Psoas muscle (tissue), 8 donors: ENCODE data around the gene CCT6A. TPM values are rescaled to one million over a fixed set of nuclear protein-coding genes. Genes with fewer than 3 reads are reported as not detected.
"Not testable (repeated sequence)": the region's sequence is repeated elsewhere in the genome, so short reads cannot be mapped to it uniquely, and the experiment has no call there.

Source experiments
- ATAC-seq, 4 donors: fragments of 200-7000 bp; cut with Tn5 transposase; one replicate each; pipeline ENCODE4 v1.9.1; 2020; ENCODE audit warnings: moderate library complexity in 3 of 4, mild to moderate bottlenecking in 2 of 4
- DNase-seq, 2 donors: peaks; one replicate each; pipeline ENCODE4 v3.0.0-alpha.2; 2020
- H3K27ac ChIP-seq: fragments of 200-600 bp; one replicate; pipeline ENCODE4 v1.8.0; 2022
- H3K27me3 ChIP-seq, 3 donors: fragments of 200-600 bp in 1 of 3; one replicate each; pipeline versions ENCODE4 v1.6.1 to v1.8.0; 2013 to 2022; ENCODE audit warnings: low read length in 2 of 3, mild to moderate bottlenecking in 2 of 3, moderate library complexity in 1 of 3; ENCODE audit not compliant: insufficient read depth in 3 of 3
- H3K36me3 ChIP-seq, 2 donors: fragments of 200-600 bp in 1 of 2; one replicate each; pipeline versions ENCODE4 v1.6.1 to v1.8.0; 2013 to 2022; ENCODE audit warnings: low read depth in 1 of 2, mild to moderate bottlenecking in 1 of 2, moderate library complexity in 1 of 2; ENCODE audit not compliant: insufficient read depth in 1 of 2
- H3K4me1 ChIP-seq: fragments of 200-600 bp; one replicate; pipeline ENCODE4 v1.8.0; 2022
- H3K4me3 ChIP-seq: fragments of 200-600 bp; one replicate; pipeline ENCODE4 v1.8.0; 2022; ENCODE audit warnings: mild to moderate bottlenecking
- H3K9me3 ChIP-seq: fragments of 200-600 bp; one replicate; pipeline ENCODE4 v1.8.0; 2022
- CTCF ChIP-seq: fragments of 200-600 bp; IDR thresholded peaks from one replicate; pipeline ENCODE4 v1.8.0; 2022; ENCODE audit warnings: antibody characterized with exemption
- WGBS, 3 donors: extraction: QIAGEN DNeasy Blood & Tissue Kit; methylation state at CpG; one replicate each; pipeline versions ENCODE4 v1.1.6 to v1.1.7; 2013; 5-methylcytosine and 5-hydroxymethylcytosine counted together
- intact Hi-C, 2 donors: fragments of 100-400 bp; cut with DNase I; formaldehyde crosslinking; loops; one replicate each; pipeline versions ENCODE4 v1.11.0 to v1.14.2; 2022
- polyA plus RNA-seq, 3 donors: library from polyadenylated mRNA; stranded (reverse); fragments of 200-250 nt; gene quantifications; one replicate each; pipeline ENCODE4 v1.2.3, GENCODE V29; 2013
- total RNA-seq, 4 donors: library from RNA; stranded (reverse); fragmentation: NEBNext Ultra II Directional in 2 of 4; extraction: Animal tissue kit (Norgen Biotek cat#: 25700) in 2 of 4; gene quantifications; one replicate each; pipeline versions ENCODE4 v1.2.1 to v1.2.4, GENCODE V29; 2021 to 2023
- donor health status: healthy with polysubstance abuse.
- donor health status: DM: no; HTN: no; CAD: no; lungs with moderate emphysema.
- donor health status: Bipolar disorder and iron deficiency.
- donor health status: healthy.
- donor health status: DM: yes; HTN: yes; CAD: no.
- donor health status: DM: no; HTN: no; CAD: no.
- donor health status: DM: no; HTN: no; CAD: no.
- donor health status: DM: yes; HTN: yes; CAD: no.

The CCT6A gene
- total and polyA plus RNA-seq, 7 donors = 96.5 to 259 (median 135) TPM

GRCh38 chr7:56062382-56062781 lies 10.8 kb downstream of the CCT6A start:
- no peaks in the 10 kb centered on the region for H3K27me3 ChIP-seq
- intact Hi-C loops = no loop called here
- TF ChIP-seq CTCF = no peak
- H3K36me3 ChIP-seq = peaks cover 5 to 71% of the 10 kb centered on the region in 2 donors
- H3K4me3 ChIP-seq = no peak overlapping the region
- WGBS, 3 donors = 87 to 94% (median 89%) methylated on average over 2 of the region's 2 CpGs
- no peak for DNase-seq
- peak overlapping the region; percentile 91 for H3K27ac ChIP-seq
- peaks cover 9% of the 10 kb centered on the region for H3K4me1 ChIP-seq
- H3K9me3 ChIP-seq = no peaks in the 10 kb centered on the region
- no peak for ATAC-seq

GRCh38 chr7:56063500-56063881 lies 11.9 kb downstream of the CCT6A start:
- Histone ChIP-seq H3K27ac (peak overlapping the region; percentile 91), H3K4me1 (peaks cover 9% of the 10 kb centered on the region), H3K36me3 (peaks cover 0 to 67% of the 10 kb centered on the region in 2 donors), H3K9me3 (no peaks in the 10 kb centered on the region), H3K27me3 (no peaks in the 10 kb centered on the region), H3K4me3 (peak overlapping the region; percentile 88)
- DNase-seq (no peak), ATAC-seq (peak; percentile 5 to 21 (median 15))
- WGBS, 3 donors = 61 to 67% (median 61%) methylated on average over 7 of the region's 7 CpGs
- intact Hi-C loops = no loop called here
- TF ChIP-seq CTCF = no peak

- 1% methylated on average over 41 to 49 of the region's 49 CpGs for WGBS, 3 donors
- DNase-seq (peak; percentile 93 to 96), ATAC-seq (peak; percentile 99)
- H3K27me3 ChIP-seq = no peaks in the 10 kb centered on the region
- H3K36me3 ChIP-seq = peaks cover 0 to 67% of the 10 kb centered on the region in 2 donors
- peak within 1 kb of the TSS; percentile 91 for H3K27ac ChIP-seq
- peak within 1 kb of the TSS; percentile 88 for H3K4me3 ChIP-seq
- no peak for TF ChIP-seq CTCF
- no peaks in the 10 kb centered on the region for H3K9me3 ChIP-seq
- intact Hi-C loops = no loop called here
- peaks cover 9% of the 10 kb centered on the region for H3K4me1 ChIP-seq
These were observed 12.5 kb downstream of the CCT6A start, which contains the start of gene SUMF2 for GRCh38 chr7:56063882-56064625. TSS of gene SUMF2 (plus strand) at chr7:56064286. CDS start at chr7:56064312, 26 bp downstream.

- H3K27me3 ChIP-seq, DNase-seq, H3K4me1 ChIP-seq, ATAC-seq, H3K4me3 ChIP-seq, H3K27ac ChIP-seq, H3K9me3 ChIP-seq: not testable (repeated sequence)
- WGBS, 3 donors = 95 to 97% (median 96%) methylated on average over 13 of the region's 13 CpGs
- peaks cover 5 to 67% of the 10 kb centered on the region in 2 donors for H3K36me3 ChIP-seq
- intact Hi-C loops = loop anchor here in 1 of 2 donors (2.0 kb wide), 1 partner anchor 34 kb away; no protein-coding TSS in a partner anchor
These were observed 14.8 kb downstream of the CCT6A start for GRCh38 chr7:56066376-56066775.

- H3K4me3 ChIP-seq = no peak overlapping the region
- peak; percentile 87 for TF ChIP-seq CTCF
- no peaks in the 10 kb centered on the region for H3K27me3 ChIP-seq
- H3K4me1 ChIP-seq = peaks cover 12% of the 10 kb centered on the region
- H3K27ac ChIP-seq = peak overlapping the region; percentile 27
- WGBS, 3 donors = 10 to 16% (median 11%) methylated on average over 19 of the region's 19 CpGs
- DNase-seq (peak; percentile 79 to 89), ATAC-seq (peak; percentile 85 to 91 (median 88))
- H3K9me3 ChIP-seq = no peaks in the 10 kb centered on the region
- H3K36me3 ChIP-seq = peaks cover 5 to 52% of the 10 kb centered on the region in 2 donors
- intact Hi-C loops = loop anchor here (1.0 to 10.0 kb wide), 5 partner anchors 70 to 640 kb away; partner anchors contain the start of gene ZNF713 (in 1 of the 2)
These were observed 22.8 kb downstream of the CCT6A start for GRCh38 chr7:56074371-56074791.
